EL (cell line): ENCODE results near the gene TMEM185A.
"Not testable (repeated sequence)": the region's sequence is repeated elsewhere in the genome, so short reads cannot be mapped to it uniquely, and the experiment has no call there.

Experiments used
- DNase-seq: peaks from one replicate; pipeline ENCODE4 v3.0.0-alpha.2; 2016

Gene TMEM185A

GRCh38 chrX:149550454-149550853 lies 81.1 kb downstream of the TMEM185A start:
- DNase-seq, result not testable (repeated sequence)

- not testable (repeated sequence) for DNase-seq
Observed at GRCh38 chrX:149549701-149550100, 81.9 kb downstream of the TMEM185A start, which contains the start of gene HSFX3. Gene HSFX3 (minus strand): TSS chrX:149549924. CDS start chrX:149549852, 72 bp downstream.

GRCh38 chrX:149547782-149548181 lies 83.8 kb downstream of the TMEM185A start:
- DNase-seq, result not testable (repeated sequence)

- DNase-seq, result not testable (repeated sequence)
Observed at GRCh38 chrX:149546962-149547361, 84.6 kb downstream of the TMEM185A start.
